GM10847 (cell line): ENCODE data around the gene SELL.

Experiments
- POLR2A ChIP-seq: IDR thresholded peaks from 2 replicates; pipeline ENCODE4 v1.6.1; 2011; ENCODE audit not compliant: insufficient read length; ENCODE audit errors: extremely low read depth

SELL gene

GRCh38 chr1:169683661-169684060 is 27.8 kb downstream of the SELL start:
- no peak for TF ChIP-seq POLR2A

GRCh38 chr1:169682071-169682470 is 29.3 kb downstream of the SELL start:
- no peak for TF ChIP-seq POLR2A

GRCh38 chr1:169681140-169681539 is 30.3 kb downstream of the SELL start:
- no peak for TF ChIP-seq POLR2A

GRCh38 chr1:169680377-169681019 is 30.9 kb downstream of the SELL start:
- no peak for TF ChIP-seq POLR2A

GRCh38 chr1:169679692-169680091 is 31.7 kb downstream of the SELL start:
- no peak for TF ChIP-seq POLR2A

- TF ChIP-seq POLR2A = no peak
Observed at GRCh38 chr1:169676001-169676400, 35.4 kb downstream of the SELL start.

GRCh38 chr1:169670836-169671235 is 40.6 kb downstream of the SELL start:
- no peak for TF ChIP-seq POLR2A

- no peak for TF ChIP-seq POLR2A
Observed at GRCh38 chr1:169653873-169654272, 57.5 kb downstream of the SELL start.

GRCh38 chr1:169651035-169651434 is 60.4 kb downstream of the SELL start:
- no peak for TF ChIP-seq POLR2A

- TF ChIP-seq POLR2A = no peak
Observed at GRCh38 chr1:169650551-169650950, 60.9 kb downstream of the SELL start.

- no peak for TF ChIP-seq POLR2A
Observed at GRCh38 chr1:169648709-169649108, 62.7 kb downstream of the SELL start.

GRCh38 chr1:169648187-169648586 is 63.2 kb downstream of the SELL start:
- TF ChIP-seq POLR2A = no peak

- no peak for TF ChIP-seq POLR2A
Observed at GRCh38 chr1:169647512-169647911, 63.9 kb downstream of the SELL start.

GRCh38 chr1:169644297-169644696 is 67.1 kb downstream of the SELL start:
- TF ChIP-seq POLR2A = no peak
